Skeletal muscle cell (primary cell): ENCODE data around the gene SYNPO.

Experiments used
- DNase-seq: peaks from one replicate; pipeline ENCODE4 v3.0.0-alpha.2; 2010; ENCODE audit warnings: low read depth
- H3K4me3 ChIP-seq: 2 replicates; pipeline ENCODE4 v1.5.1; 2011; ENCODE audit warnings: low read depth, mild to moderate bottlenecking, control low read depth, low read length, moderate library complexity

Gene SYNPO

GRCh38 chr5:150605546-150605945, 34.9 kb upstream of the SYNPO start:
- H3K4me3 ChIP-seq, result no peak overlapping the region

GRCh38 chr5:150606476-150606875, 34.0 kb upstream of the SYNPO start:
- no peak overlapping the region for H3K4me3 ChIP-seq
- DNase-seq, result no peak

More at GRCh38 chr5:150605546-150605945, 34.9 kb upstream of the SYNPO start:
- DNase-seq, result no peak

- no peak for DNase-seq
- H3K4me3 ChIP-seq, result no peak overlapping the region
Measured at GRCh38 chr5:150607105-150607504, 33.4 kb upstream of the SYNPO start.

- DNase-seq, result no peak
- H3K4me3 ChIP-seq, result no peak overlapping the region
Measured at GRCh38 chr5:150607991-150608390, 32.5 kb upstream of the SYNPO start.

- no peak for DNase-seq
- no peak overlapping the region for H3K4me3 ChIP-seq
Measured at GRCh38 chr5:150608991-150609390, 31.5 kb upstream of the SYNPO start.

GRCh38 chr5:150609843-150610584, 30.4 kb upstream of the SYNPO start:
- H3K4me3 ChIP-seq, result no peak overlapping the region
- DNase-seq, result no peak

GRCh38 chr5:150611026-150611425, 29.4 kb upstream of the SYNPO start:
- no peak overlapping the region for H3K4me3 ChIP-seq
- DNase-seq, result no peak

GRCh38 chr5:150612405-150612804, 28.1 kb upstream of the SYNPO start:
- H3K4me3 ChIP-seq, result no peak overlapping the region
- DNase-seq, result no peak

- no peak for DNase-seq
Measured at GRCh38 chr5:150612905-150613670, 27.4 kb upstream of the SYNPO start.

GRCh38 chr5:150613991-150614660, 26.3 kb upstream of the SYNPO start:
- DNase-seq, result no peak
- no peak overlapping the region for H3K4me3 ChIP-seq

More at GRCh38 chr5:150612905-150613670, 27.4 kb upstream of the SYNPO start:
- H3K4me3 ChIP-seq, result no peak overlapping the region

- DNase-seq, result no peak
- no peak overlapping the region for H3K4me3 ChIP-seq
Measured at GRCh38 chr5:150614661-150615060, 25.8 kb upstream of the SYNPO start.

GRCh38 chr5:150615141-150615699, 25.2 kb upstream of the SYNPO start:
- DNase-seq, result no peak
- no peak overlapping the region for H3K4me3 ChIP-seq

- no peak for DNase-seq
- H3K4me3 ChIP-seq, result no peak overlapping the region
Measured at GRCh38 chr5:150616024-150616470, 24.4 kb upstream of the SYNPO start.

GRCh38 chr5:150616506-150616905, 24.0 kb upstream of the SYNPO start:
- no peak for DNase-seq
- no peak overlapping the region for H3K4me3 ChIP-seq

GRCh38 chr5:150618163-150618562, 22.3 kb upstream of the SYNPO start:
- no peak for DNase-seq
- no peak overlapping the region for H3K4me3 ChIP-seq

- H3K4me3 ChIP-seq, result no peak overlapping the region
- DNase-seq, result no peak
Measured at GRCh38 chr5:150618588-150619281, 21.7 kb upstream of the SYNPO start.

GRCh38 chr5:150619359-150620230, 20.9 kb upstream of the SYNPO start:
- DNase-seq, result no peak
- H3K4me3 ChIP-seq, result no peak overlapping the region

GRCh38 chr5:150621301-150621700, 19.2 kb upstream of the SYNPO start:
- H3K4me3 ChIP-seq, result no peak overlapping the region
- DNase-seq, result no peak
